Anterior cingulate cortex (tissue), 58 donors: ENCODE results near the gene MMP8.

ENCODE experiments used
- DNase-seq, 58 donors: peaks; one replicate each; lab custom pipeline; 2025; lab: John Stamatoyannopoulos, UW

The MMP8 gene

DNA sequence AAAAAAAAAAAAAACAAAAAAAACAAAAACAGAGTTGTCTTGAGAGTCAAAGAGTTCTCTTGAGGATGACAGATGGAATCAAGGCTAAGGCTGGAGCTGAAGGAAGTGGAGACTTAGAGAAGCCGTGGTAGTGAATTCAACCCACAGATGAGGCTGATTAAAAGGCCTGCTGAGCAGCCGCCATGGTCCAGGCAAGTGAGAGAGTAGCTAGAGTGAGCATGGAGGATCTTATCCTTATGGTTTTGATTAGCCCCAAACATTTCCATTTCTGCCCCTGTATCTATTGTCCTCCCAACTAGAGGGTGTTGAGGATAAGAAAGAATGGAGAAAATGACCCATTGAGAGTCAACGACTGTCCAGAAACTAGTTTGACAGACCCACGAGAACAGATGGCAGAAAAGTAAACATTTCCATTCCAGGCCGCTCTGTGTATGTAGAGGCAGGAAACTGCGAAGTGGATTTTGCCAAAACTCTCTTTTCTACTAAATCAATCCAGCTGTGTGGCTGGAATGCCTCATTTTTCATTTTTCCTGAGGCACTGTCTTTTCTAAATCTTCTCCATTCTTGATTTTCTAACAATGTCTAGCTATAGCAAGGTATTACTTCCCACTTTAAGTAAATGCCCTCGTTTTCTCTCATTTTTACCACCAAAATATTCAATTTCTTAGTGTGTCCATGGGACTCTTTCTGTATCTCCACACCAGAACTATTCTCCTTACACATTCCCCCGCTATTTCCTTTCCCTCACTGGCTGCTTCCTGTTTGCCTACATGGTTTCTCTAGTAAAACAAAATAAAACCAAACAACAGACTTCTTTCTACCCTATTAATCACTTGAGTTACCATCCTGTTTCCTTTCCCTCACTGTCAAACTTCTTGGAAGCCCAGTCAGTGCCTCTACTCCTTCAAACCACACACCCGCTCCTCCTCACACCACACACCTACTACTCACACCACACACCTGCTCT lies 5.4 kb upstream of the MMP8 start:
- no peak for DNase-seq

DNA sequence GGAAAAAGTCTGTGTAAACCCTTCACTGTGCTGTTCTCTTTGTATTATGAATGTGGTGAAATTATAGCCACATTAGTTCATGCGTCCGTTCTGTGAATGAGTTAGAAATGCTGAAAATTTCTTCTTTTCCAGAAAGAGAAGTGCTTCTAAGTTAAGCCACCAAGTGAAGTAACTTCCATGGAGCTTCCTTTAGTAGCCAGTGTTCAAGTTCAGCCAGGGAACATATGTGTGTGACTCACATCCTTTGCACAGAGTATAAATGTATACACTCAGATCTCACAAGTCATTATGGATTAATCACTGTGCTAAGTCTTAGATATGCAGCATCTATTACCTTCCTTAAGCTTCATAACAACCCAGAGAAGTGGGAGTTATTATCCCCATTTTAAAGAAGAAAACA lies 3.1 kb upstream of the MMP8 start:
- no peak for DNase-seq

- no peak for DNase-seq
These were observed 1.9 kb downstream of the MMP8 start for GRCh38 chr11:102722821-102723220.

DNA sequence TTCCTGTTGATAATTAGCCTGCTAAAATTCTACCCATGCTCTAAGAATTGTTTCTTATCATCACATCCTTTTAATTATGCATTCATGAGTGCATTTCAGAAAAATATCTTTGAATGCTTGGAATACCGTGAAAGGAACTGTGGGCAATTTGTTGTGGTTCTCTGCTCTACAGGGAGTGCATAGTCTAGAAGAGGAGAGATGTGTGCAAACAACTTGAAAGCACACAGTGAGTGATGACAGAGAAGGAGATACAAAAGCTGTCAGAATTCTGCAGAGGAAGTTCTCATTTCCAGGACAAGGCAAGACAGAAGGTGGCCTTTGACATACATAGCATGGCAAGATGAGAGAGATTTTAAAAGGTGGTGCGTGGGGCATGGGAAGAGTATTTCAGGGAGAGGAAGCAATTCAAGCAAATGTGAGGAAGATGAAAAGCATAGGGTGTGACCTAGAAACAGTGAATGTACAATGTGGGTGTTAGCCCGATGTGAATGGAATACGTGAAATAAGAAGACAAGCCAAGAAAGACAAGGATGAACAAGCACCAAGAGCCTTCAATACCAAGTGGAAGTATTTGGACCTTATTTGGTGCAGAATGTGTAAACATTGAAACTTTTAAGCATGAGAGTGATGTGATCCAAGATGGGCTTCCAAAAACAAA lies 5.0 kb downstream of the MMP8 start:
- DNase-seq = no peak

- no peak for DNase-seq
These were observed 7.5 kb downstream of the MMP8 start for GRCh38 chr11:102717280-102717679.

DNA sequence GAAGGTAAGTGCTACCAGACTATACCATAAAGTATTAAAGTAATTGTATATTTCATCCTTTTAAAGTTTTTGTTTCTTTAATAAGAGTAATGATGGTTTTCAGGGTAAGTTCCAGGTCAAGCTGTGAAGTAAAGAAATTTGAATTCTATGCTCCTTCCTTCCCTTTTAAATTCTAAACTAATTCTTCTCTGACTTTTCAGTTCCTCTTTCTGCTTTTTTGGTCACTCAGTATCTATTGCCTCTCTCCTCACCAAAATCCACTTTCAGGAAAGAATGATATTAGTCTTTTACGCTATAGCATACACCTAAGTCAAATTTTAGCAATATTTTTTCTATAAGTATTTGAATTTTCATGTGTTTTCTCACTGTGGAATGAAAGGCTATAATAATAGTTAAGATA lies 8.2 kb downstream of the MMP8 start:
- no peak for DNase-seq

DNA sequence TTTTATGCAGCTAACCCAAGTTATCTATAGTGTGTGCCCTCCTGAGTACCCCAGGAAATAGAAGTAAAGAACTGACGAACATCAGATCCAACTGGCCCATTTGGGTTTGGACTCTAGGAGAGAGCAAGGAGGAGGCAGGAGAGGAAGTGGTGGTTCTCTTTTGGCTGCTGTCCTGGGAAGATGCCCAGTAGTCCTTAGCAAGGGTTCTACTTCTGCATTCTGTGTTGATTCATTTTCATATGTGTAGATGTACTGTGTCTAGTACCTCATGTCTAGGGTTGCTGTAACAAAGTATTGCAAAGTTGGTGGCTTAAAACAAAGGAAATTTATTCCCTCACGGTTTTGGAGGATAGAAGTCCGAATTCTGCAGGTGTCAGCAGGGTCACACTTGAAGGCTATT lies 12.6 kb downstream of the MMP8 start:
- no peak for DNase-seq

- no peak for DNase-seq
These were observed 15.4 kb downstream of the MMP8 start for GRCh38 chr11:102709201-102709945.

DNA sequence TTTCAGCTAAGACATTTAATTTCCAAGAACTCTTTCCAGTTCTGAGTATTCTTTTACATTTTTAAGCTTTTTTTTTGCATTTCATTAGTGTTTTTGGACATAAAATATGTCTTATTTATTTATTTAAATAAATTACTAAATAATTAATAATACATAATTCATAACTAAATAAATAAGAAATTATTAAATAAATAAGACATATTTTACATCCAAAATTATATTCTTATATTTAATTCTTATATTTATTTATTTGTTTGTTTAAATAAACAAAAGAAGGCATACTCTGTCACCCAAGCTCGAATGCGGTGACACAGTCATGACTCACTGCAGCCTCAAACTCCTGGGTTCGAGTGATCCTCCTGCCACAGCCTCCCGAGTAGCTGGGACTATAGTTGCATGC lies 16.1 kb downstream of the MMP8 start:
- no peak for DNase-seq

GRCh38 chr11:102705626-102706025 lies 19.1 kb downstream of the MMP8 start, which contains the start of gene MMP27:
Gene MMP27 (minus strand): TSS chr11:102705769. CDS start chr11:102705714, 55 bp downstream.
- no peak for DNase-seq

DNA sequence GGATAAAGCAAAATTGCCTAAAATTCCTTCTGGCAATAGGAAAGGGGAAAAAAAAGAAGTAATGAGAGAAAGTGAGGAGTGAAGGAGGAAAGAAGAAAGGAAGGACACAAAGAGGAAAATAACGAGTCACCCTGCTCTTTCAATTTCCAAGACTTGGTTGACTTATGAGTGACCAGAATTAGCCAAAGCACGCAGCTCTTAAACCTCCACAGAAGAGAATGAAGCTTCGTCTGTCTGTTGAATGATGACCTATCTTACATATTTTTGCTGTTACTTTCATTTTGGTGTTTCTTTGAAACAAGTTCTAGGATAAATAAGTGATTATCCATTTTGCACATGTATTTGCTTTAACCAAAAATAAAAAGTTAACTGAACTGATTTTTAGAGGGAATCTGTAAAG lies 19.9 kb downstream of the MMP8 start:
- no peak for DNase-seq

GRCh38 chr11:102703826-102704493 lies 20.8 kb downstream of the MMP8 start:
- DNase-seq = no peak

- no peak for DNase-seq
These were observed 29.6 kb downstream of the MMP8 start for GRCh38 chr11:102695201-102695600.

DNA sequence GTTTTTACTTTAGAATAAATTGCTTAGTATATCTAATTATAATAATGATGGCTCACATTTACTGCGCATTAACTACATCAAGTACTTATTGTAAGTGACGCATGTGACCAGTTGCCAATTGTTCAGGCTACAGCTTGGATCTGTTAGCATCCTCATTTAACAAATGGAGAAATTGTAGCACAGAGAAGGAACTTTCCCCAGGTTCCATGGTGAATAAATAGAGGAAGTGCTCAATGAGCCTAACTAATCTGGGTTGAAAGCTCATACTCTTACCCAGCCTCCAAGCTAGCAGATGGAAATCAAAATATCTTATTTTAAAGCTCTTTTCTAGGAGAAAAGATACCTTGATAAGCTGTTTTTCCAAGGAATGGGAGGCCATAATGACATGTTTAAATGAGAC lies 39.0 kb downstream of the MMP8 start:
- DNase-seq = no peak

- no peak for DNase-seq
These were observed 39.4 kb downstream of the MMP8 start for GRCh38 chr11:102685338-102685737.

GRCh38 chr11:102683277-102683676 lies 41.5 kb downstream of the MMP8 start:
- no peak for DNase-seq

DNA sequence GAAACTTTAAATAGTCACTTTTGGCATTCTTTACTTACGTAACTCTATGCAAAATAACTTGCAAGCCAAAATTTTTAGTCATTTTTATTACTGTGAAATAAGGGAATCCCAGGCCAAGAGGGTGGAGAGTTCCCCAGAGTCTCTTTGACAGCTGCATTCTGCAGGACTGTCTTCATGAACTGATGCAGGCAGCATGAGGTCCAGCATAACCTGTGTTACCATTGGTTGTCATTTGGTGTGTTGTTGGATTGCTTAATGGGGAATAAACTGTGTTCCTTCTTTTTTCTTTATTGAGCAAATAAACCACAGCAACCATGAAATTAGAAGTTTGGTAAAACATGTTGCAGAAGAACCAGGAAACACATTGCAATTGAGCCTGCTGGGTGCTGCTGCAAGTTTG lies 43.8 kb downstream of the MMP8 start:
- no peak for DNase-seq

GRCh38 chr11:102678022-102678421 lies 46.7 kb downstream of the MMP8 start:
- no peak for DNase-seq

DNA sequence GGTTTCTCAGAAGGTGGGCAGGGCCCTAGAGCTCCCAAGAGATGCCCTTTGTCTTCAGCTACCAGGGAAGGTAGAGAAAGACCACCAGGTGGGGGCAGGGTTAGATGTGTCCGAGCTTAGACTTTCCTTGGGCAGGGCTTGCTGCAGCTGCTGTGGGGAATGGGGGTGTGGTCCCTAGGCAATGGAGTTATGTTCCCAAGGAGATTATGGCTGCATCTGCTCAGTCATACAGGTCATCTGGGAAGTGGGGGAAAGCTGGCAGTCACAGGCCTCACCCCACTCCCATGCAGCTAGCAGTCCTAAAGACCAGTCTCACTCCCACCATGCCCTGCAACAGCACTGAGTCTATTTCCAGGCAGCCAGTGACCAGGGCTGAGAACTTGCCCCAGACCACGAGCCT lies 48.7 kb downstream of the MMP8 start:
- no peak for DNase-seq

DNA sequence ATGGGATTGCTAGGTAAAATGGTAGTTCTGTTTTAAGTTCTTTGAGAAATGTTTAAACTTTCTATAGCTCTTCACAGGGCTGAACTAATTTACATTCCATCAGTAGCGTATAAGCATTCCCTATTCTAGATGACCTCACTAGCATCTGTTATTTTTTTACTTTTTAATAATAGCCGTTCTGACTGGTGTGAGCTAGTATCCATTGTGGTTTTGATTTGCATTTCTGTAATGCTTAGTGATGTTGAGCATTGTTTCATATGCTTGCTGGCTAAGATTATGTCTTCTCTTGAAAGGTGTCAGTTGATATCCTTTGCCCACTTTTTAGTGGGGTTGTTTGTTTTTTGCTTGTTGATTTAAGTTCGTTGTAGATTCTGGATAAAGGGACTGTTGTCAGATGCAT lies 55.1 kb downstream of the MMP8 start:
- DNase-seq = no peak
